GM19468 (cell line): ENCODE data around the gene MBD3.

Source experiments
- ATAC-seq: cut with Tn5 transposase; IDR thresholded peaks from one replicate; pipeline ENCODE4 v1.9.1; 2021; ENCODE audit warnings: mild to moderate bottlenecking, moderate library complexity, moderate number of reproducible peaks; ENCODE audit not compliant: unreplicated experiment; ENCODE audit errors: extremely low read depth

The MBD3 gene

GRCh38 chr19:1575323-1576241 lies 17.1 kb downstream of the MBD3 start:
- no peak for ATAC-seq

DNA sequence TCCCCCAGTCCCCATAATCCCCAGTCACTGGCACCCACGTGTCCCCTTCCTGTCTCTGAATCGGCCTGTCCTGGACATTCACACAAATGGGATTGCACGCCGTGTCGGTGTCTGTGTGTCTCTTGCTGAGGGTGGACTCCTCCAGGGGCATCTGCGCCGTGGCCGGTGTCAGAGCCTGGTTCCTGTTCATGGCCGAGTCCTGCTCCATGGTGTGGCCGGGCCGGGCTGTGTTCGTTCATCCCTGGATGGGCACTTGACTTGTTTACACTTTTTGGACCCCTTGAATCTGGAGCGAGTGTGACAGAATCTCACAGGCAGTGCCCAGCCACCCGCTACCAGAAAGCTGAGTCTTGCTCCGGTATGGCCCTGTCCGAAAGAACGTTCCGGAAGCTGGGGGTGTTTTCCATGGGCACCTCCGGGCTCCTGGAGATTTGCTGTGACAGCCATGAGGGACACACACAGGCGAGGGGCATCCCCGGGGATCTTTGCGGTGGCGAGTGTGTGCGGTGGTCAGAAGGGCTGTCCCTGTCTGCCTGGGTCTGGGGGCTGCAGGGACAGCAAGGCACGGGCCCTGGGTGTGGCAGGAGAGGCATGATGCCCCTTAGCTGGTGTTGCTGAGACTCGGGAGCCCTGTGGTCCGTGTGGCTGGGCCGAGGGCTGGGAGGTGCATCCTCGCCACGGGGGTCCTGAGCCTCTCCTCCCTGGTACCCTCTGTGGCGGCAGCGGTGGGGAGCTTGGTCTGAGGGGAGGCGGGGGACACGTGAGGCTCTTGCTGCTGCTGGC lies 18.1 kb downstream of the MBD3 start:
- no peak for ATAC-seq

DNA sequence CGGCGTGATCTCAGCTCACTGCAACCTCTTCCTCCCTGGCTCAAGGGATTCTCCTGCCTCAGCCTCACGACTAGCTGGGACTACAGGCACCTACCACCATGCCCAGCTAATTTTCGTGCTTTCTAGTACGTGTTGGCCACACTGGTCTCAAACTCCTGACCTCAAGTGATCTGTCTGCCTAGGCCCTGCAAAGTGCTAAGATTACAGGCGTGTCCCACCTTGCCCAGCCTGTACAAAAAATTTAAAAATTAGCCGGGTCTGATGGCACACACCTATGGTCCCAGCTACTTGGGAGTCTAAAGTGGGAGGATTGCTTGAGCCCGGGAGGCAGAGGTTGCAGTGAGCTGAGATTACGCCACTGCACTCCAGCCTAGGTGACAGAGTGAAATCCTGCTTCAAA lies 19.9 kb downstream of the MBD3 start:
- no peak for ATAC-seq

- ATAC-seq = no peak
Observed at GRCh38 chr19:1571358-1571757, 21.3 kb downstream of the MBD3 start.

DNA sequence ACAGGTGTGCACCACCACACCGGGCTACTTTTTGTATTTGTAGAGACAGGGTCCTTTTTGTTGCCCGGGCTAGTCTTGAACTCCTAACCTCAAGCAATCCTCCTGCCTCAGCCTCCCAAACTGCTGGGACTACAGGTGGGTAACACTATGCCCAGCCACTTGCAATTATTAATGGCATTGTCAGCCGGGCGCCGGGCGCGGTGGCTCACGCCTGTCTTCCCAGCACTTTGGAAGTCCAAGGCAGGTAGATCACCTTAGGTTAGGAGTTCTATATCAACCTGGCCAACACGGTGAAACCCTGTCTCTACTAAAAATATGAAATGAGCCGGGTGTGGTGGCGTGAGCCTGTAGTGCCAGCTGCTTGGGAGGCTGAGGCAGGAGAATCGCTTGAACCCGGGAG lies 21.8 kb downstream of the MBD3 start:
- ATAC-seq = no peak

DNA sequence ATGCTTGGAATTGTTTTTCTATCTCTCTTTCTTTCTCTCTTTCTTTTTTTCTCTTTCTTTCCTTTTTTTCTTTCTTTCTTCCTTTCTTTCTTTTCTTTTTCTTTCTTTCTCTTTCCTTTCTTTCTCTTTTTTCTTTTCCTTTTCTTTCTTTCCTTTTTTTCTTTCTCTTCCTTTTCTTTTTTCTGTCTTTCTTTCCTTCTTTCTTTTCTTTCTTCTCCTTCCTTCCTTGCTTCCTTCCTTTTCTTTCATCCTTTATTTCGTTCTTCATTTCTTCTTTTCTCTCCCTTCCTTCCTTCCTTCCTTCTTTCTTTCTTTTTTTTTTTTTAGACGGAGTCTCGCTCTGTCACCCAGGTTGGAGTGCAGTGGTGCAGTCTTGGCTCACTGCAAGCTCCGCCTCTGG lies 22.7 kb downstream of the MBD3 start:
- no peak for ATAC-seq

DNA sequence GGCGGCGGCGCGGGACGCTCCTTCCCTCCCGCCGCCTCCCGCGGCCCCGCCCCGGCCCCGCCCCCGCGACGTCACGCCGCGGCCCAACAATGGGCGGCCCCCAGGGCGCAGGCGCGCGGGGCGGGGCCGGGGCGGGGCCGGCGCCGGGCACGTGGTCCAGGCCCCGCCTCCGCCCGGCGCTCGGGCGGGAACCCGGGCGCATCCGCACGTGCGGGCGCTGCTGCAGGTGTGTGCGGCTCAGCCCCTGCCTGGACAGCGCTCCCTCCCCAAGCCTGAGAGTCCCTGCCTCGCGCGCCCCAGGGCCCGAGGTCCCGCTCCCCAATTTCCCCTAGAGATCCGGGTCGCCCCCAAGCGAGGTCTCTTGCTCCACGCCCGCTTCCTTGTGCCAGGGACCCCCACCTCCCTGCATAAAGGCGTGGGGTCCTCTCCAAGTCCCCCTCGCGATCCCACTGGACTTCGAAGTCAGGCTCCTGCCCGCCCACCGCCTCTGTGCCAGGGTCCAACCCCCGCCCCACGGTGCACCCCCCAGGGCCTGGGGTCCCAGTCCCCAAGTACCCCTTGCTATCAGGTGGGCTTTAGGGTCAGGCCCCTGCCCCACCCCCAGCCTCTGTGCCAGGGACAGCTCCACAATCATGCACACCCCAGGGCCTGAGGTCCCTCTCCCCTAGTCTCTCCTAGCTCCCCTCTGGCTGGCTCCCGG lies 24.2 kb downstream of the MBD3 start, which contains the start of gene MEX3D:
Gene MEX3D, minus strand, starts transcription at position 6 of the 700 bp plus-strand sequence. CDS start 267 bp downstream, outside the sequence.
- no peak for ATAC-seq

- ATAC-seq = no peak
Observed at GRCh38 chr19:1567848-1568227, 24.8 kb downstream of the MBD3 start.

- ATAC-seq = no peak
Observed at GRCh38 chr19:1567116-1567847, 25.4 kb downstream of the MBD3 start.

DNA sequence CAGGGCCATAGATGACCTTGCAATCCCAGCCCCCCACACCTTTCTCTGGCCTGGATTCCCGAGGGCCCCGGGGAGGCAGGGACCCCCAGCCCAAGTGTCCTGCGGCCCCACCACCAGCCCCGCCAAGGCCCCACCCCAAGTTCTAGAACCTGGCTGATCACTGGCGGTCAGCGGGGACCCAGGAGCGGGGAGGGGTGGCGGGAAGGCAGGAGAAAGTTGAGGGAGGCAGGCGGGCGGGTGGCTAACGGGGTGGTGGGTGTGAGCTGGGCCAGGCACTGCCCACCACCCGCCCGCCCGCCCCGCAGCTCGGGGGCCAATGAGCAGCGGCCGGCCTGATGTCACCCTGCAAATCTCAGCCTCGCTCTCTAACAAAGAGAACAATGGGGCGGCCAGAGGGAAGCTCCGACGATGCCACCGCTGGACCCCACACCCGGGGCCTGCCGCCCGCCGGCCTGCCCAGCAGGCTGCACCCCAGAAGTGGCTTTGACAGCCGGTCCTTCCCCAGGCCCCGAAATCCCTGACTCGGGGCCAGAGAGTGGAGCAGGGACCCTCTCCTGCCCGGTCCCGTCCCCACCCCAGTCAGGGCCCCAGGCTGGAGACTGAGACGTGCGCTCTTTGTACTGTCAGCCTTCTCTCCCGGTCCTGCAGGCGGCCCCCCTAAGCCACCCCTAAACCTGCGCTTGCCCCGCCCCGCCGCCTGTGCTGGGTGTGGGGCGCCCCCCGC lies 26.1 kb downstream of the MBD3 start:
- no peak for ATAC-seq

- ATAC-seq = no peak
Observed at GRCh38 chr19:1563251-1563650, 29.4 kb downstream of the MBD3 start.

DNA sequence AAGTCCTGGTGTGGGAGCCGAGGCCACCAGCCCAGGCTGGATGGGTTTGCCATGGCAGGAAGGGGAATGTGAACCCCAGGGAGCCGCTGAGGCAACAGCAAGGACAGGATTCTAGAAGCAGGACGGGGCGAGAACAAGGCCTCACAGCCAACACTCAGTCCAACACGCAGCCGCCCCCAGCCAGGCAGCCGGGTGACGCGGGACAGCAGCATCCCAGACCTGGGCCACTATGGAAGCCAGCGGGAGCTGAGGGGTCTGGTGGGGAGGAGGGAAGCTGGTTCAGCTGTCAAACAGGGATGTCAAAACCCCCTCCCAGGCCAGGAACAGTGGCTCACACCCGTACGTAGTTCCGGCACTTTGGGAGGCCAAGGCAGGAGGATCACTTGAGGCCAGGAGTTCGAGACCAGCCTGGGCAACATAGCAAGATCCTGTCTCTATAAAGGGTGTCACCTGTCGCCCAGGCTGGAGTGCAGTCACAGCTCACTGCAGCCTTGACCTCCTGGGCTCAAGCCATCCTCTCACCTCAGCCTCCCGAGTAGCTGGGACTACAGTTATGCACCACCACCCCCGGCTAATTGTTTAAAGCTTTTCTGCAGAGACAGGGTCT lies 31.3 kb downstream of the MBD3 start:
- no peak for ATAC-seq

DNA sequence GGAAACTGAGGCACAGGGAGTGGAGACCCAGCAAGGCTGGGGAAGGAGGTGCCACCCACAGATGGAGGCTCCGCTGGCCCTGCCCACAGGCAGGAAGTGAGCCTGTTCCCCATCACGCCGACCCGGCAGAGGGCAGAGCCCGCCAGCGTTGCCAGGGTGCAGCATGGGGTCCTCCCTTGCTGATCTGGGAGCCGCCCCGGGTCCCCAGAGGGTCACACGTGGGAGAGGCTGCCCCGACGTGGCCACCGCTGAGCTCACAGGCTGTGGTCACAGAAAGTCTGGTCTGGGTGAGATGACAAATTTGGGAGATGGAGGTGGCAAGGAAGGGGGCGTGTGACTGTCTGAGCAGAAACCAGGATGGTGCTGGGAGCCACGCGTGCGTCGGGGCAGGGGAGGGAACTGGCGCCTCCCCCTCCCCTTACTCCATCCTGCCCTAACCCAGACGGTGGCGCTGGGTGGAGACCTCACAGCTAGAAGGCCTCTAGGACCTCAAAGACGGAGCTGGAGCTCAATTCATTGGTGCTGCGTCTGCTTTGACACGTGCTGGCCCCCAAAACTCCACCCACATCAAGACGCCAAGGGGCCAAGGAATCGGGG lies 32.3 kb downstream of the MBD3 start:
- no peak for ATAC-seq

GRCh38 chr19:1558552-1558951 lies 34.1 kb downstream of the MBD3 start:
- ATAC-seq = no peak

DNA sequence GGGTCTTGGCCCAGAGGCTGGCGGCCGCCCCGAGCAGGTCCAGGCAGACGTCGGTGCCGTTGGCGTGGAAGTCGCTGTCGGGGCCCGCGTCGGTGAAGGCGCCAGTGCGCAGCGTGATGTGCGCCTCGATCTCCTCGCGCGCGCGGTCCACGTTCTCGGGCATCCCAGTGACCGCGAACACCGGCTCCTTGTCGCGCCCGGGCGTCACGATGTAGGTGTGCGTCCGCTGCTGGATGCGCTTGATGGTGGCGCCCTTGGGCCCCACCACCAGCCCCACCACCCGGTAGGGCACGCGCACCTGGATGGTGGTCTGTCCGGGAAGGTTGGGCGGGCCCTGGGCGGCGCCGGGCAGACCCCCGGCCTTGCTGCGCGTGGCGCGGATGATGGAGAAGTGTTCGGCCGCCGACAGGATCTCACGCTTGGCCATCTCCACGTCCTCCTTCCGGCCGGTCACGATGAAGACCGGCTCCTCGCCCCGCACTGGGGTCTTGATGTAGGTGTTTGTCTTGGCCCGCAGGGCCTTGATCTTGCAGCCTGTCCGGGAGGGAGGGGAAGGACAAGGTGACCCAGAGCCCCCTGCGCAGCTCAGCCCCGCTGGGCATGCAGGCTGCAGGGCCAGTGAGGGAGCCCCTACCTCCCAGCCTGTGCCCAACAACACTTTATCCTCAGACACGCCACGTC lies 36.1 kb downstream of the MBD3 start:
- no peak for ATAC-seq

- no peak for ATAC-seq
Observed at GRCh38 chr19:1555487-1556389, 36.9 kb downstream of the MBD3 start.

DNA sequence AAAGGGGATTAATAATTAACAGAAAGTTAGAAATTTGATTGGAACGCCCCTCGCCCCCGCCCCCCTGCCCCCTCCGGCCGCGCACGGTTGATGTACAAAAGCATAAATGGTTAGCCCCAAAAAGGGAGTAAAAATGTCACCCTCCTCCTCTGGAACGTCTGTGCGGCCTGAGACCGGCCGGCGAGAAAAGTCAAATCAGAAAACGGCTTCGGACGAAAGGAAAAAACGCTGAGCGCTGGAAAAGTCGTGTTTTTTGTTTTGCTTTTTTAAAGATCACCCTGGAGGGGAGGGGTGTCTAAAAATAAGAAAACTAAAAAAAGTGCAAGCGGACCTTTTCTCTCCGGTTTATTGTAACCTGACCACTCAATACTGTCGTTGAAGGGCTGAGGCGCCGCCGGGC lies 37.7 kb downstream of the MBD3 start:
- ATAC-seq = no peak
